ENCODE data around the gene HOXB4.
A peak's percentile ranks its signal among the peaks of the same experiment; 100 is the strongest.

HOXB4 gene

DNA sequence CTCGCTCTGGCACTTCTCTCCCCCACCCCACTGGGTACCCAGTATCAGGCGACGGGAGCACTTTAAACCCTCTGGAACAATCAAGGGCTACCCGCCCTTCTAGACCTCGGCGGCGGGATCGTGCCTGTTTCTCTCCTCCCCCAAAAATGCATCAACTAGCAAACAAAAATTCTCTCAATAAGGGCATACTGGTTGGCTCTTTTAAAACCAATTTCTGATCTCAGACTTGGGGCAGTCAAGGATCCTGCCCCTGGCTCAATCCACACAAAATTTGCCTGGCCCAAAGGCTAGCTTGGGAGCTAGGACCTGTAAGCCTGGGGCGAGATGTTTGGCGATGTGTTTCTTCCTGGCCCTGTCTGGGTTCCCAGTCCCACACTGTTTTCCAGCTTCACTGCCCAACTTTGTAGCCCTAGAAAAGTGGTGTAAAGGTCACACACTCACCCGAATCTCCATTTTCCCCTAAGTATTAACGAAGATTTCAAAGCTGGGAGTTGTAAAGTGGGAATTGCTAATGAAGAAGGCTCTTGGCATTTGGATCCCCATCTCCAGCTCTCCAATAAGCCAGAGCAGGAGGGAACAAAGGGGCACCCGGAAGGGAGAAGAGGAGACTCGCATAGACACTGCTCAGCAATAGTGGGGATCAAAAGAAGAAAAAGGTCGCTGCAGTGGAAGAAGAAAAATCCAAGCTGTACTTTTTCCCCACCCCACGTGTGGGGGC lies 18.9 kb downstream of the HOXB4 start:
- DNase-seq (ENCODE audit: low read depth), result no peak

DNA sequence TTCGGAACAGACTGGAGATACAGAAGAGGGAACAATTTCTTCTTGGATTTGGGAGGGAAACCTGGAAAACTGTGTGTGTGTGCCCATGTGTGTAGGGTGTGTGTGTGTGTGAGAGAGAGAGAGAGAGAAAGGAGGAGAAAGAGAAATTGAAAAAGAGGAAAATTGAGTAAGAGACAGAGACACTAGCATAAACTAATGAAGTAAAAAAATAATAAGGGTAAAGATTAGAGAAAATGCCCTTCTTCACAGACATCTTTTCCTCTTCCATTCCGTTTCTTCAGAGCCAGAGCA lies 19.4 kb downstream of the HOXB4 start:
- DNase-seq (ENCODE audit: low read depth), result no peak

DNA sequence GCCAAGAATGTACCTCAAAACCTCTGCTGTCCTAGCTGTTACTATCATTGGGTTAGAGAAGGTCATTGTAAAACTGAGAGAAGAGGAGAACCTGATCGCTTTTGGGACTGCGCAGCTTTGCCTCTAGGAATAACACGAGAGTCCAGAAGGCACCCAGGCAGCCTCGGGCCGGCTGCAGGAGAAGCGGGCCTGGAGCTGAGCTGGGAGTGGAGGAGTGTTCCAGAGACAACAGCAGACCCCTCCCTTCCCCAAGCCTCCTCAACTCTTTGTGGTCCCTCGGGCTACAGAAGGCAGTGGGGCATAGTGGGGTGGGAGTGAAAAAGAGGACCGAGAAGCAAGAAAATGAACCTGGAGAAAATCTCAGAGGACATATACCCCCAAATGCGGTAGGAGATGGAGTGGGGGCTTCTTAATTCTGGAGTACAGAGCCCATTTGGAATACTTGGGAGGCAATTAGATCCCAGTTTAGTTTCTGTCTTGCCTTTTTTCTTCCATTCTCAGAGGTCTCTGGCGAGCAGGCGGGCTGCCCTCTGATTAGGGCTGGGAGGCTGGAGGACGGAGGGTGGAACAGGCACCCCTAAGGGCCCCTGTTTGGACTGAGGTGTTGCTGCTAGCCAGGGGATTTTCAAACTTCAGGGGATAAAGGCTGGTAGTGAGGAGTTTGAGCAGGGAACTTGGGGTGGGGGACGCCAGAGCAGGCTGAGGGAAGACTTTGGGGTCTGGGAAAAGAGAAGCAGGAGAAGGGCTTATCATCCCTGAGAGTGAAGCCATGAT lies 19.9 kb downstream of the HOXB4 start:
- DNase-seq (ENCODE audit: low read depth), result no peak

DNA sequence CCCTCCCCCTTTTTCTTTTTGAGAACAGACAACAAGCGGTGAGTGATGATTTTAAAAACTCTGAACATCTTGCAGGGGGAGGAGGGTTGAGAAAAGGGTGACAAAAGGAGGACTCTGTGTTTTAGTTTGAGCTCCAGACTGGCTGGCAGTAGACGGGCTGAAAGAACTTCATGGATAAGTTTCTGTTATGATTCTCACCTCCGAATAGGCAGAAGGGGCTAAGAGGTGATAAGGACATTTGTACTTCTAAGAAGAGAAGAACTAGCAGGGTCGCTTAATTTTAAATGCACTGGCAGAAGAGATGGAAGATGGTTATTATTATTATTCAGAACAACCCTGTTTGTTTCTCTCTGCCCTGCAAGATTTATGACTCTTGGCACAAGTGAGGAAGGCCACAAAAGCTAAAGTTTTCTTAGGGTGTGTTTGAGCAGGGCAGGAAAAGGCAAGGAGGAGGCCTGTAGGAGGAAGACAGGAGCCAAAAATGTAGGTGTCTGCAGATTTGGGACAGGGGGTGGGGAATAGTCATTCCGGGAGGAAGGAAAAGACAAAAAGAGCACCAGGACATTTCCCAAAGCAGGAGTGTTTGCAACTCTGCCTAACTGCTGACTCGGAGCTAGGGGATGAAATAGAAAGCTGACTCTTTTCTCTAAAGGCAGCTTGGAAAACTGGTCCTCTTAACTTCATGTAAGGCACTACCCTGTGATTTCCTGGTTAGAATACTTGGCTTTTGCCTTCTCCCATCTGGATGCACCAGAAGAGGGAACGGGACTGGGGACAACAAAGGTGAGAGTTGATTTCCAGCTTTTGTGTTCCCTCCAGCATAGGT lies 21.4 kb downstream of the HOXB4 start:
- DNase-seq (ENCODE audit: low read depth), result no peak

GRCh38 chr17:48556229-48556575 lies 21.9 kb downstream of the HOXB4 start:
- no peak for DNase-seq (ENCODE audit: low read depth)

GRCh38 chr17:48555258-48556228 lies 22.6 kb downstream of the HOXB4 start:
- no peak for DNase-seq (ENCODE audit: low read depth)

GRCh38 chr17:48554412-48555257 lies 23.5 kb downstream of the HOXB4 start:
- no peak for DNase-seq (ENCODE audit: low read depth)

- no peak for DNase-seq (ENCODE audit: low read depth)
These were observed 24.3 kb downstream of the HOXB4 start for GRCh38 chr17:48553826-48554225.

DNA sequence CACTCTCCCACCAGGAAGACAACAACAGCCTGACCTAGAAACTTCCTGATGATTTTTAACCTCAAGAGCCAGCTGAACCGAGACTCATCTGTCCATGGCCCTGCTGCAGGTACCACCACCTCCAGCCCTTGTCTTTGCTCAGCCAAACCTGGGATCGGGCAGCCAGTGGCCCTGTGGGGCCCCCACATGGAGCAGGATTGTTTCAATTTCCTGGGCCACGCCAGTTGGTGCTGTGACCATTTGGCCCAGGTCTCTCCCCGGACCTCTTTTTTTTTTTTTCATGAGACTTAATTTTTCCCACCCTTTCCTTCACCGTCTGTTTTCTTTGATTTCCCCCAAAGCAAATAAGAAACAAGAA lies 25.0 kb downstream of the HOXB4 start:
- no peak for DNase-seq (ENCODE audit: low read depth)

DNA sequence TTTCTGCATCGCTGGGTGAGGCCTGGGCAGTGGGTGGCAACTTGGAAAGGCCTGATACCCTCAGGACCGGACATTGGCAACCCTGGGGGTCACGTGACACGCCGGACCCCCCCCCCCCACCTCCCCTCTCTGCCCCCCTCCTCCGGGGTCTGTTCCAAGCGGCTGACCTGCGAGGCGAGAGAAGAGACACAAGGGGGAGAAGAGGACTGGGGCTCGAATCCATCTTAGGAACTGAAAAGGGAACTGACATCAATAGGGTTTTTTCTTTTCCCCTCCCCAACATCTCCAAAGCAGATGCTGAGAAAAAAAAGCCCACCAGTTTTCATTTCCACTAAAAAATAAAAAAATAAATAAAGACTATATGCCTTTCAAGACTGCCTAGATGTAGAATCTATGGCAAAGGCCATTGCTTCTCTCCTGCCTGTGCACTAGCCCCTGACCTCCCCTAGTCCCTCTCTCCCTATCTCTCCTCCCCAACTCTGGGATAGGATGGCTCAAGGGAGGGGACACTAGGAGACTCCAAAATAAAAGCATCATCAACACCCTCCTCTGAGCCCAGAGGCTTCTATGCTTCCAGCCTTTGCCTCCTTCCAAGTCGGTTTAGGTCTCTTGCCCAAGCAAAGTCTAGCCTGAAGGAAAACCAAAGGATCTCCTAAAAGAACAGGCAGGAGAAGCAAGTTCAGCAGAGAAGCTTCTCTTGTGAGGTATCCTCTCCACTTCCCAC lies 25.5 kb downstream of the HOXB4 start:
- DNase-seq (ENCODE audit: low read depth), result no peak

- no peak for DNase-seq (ENCODE audit: low read depth)
These were observed 26.3 kb downstream of the HOXB4 start for GRCh38 chr17:48551596-48552465.

DNA sequence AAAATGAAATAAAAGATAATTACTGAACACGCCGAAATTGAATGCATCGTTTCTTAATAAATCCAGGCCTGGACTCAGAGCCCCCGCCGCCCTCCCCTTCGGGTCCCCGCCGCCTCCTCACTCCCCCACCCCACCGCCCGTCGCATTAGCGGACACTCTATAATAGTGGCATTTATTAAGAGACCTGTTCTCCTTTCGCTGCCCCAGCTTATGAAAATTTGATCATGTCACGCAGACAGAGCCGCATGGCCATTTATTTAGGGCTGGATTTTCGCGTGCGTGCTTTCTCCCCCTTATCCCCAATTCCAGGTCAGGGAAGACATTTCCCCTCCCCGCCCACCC lies 27.0 kb downstream of the HOXB4 start:
- no peak for DNase-seq (ENCODE audit: low read depth)

- DNase-seq (ENCODE audit: low read depth), result no peak
These were observed 27.5 kb downstream of the HOXB4 start for GRCh38 chr17:48550502-48551213.

DNA sequence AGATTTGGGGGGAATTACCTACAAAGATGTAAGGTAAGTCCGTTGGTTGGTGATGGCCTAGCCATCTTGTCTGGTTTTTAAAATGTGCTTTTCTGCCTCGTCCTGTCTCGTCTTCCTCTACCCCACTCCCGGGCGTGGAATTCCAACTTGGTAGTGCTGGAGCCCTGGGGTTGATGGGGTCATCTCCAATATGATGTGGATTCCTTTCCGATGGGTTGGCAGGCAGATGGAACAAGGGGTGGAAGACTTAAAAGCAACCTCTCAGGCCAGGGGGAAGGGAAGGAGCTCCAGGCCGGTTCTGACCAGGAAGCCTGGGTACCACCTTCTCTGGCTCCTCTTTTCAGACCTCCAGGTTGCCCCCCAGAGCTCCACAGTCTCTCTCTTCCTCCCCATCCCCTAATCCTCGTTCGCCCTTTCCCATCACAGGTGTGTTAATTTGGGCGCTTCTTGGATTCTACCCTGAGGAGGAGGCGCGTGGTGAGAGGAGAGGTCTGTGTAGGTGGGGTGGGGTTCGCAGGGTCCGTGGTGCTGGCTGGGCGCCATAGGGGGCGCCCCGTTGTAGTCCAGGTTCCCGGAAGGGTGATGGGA lies 28.1 kb downstream of the HOXB4 start:
- DNase-seq (ENCODE audit: low read depth), result no peak

DNA sequence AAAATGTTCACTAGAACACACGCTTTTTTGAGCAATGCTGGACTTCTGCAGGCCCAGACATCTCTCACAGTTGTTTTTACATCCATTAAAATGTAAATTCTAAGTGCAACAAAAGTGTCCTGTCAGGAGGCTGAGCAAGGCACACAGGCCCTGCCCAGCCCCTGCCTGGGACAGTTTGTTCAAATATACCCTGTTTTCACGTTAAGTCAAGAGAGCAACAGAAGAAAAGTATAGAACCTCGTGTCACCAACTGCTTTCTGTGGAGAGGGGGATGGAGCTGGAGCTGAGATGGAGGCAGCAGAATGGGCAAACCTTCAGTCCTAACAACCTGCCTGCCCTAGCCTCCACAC lies 28.9 kb downstream of the HOXB4 start:
- no peak for DNase-seq (ENCODE audit: low read depth)

- DNase-seq (ENCODE audit: low read depth), result no peak
These were observed 29.4 kb downstream of the HOXB4 start for GRCh38 chr17:48548523-48549280.

GRCh38 chr17:48547808-48548522 lies 30.2 kb downstream of the HOXB4 start:
- DNase-seq (ENCODE audit: low read depth), result peak; percentile 34

Data from T follicular helper cell (primary cell).